GM18499 (cell line): ENCODE data around the gene GBA3.

ENCODE experiments used
- ATAC-seq: cut with Tn5 transposase; IDR thresholded peaks from one replicate; pipeline ENCODE4 v1.9.1; 2021; ENCODE audit warnings: moderate number of reproducible peaks; ENCODE audit not compliant: insufficient read depth, unreplicated experiment

Gene GBA3

DNA sequence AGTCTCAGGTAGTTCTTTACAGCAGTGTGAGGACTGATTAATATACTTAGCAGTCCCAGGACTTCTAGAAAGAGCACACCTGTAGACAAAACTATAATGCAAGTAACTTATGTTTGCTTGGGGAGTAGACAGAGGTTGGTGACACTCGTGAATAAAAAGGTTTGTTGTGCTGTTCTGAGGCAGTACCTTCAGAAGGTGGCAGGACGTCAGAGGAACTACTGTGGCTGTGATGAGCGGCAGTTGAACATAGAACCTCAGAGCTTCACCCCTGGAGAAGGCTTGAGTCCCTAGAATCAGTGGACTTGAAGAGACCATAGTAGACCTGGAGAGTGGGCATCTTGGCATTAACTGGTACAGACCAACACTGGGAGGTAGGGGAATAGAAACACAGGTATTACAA is 3.3 kb upstream of the GBA3 start:
- ATAC-seq: no peak

DNA sequence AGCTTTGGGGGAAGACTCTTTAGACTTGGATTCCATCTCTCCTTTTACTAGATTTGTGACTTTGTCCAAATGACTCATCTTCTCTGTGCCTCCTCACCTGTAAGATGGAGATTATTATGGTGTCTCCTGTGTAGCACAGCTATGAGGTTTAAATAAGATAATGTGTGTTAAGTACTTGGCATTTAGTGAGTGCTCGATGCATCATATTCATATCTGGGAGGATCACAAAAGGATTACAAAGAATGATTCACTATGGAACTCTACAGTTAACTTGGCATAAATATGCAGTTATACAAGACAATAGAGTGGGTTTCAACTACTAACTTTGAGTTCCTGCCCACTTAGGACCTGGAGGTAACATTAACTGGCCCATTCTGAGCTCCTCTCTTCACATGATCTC is 2.3 kb downstream of the GBA3 start:
- ATAC-seq: no peak

- ATAC-seq: no peak
These were observed 3.2 kb downstream of the GBA3 start for GRCh38 chr4:22695917-22696316.

DNA sequence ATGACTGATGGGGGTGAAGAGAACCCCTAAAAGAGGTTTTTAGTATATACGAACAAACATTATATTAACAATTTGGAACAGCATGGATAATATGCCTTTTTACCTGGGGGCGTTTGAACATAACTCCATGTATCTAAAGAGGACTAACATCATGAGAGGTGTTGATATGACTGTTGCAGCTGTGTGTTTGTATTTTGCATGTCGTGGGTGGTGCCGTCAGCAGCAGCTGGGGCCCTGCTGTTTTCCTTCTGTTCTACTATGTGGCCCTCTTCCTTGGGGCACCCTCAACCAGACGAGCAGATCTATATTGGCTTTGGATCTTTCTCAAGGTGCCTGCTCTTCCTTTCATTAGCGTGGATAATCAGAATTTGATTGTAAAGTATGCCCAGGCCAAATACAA is 11.2 kb downstream of the GBA3 start:
- no peak for ATAC-seq

- no peak for ATAC-seq
These were observed 14.7 kb downstream of the GBA3 start for GRCh38 chr4:22707390-22707789.

DNA sequence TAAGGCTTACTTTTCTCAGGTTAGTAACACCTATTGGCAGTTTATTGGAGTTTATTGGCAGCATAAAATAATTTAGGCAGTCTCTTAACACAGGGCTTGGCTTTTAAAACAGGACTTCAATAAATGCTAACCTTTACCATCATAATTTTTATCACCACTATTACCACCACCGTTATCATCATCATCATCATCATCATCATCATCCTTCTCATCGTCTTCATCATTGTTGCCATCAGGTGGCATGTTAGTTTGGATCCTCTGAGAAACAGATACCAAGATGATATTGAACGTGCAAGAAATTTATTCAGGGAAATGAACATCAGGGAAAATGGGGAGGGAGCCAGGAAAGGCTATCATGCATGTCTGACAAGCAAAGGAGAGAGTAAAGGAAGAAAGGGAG is 16.2 kb downstream of the GBA3 start:
- no peak for ATAC-seq

- no peak for ATAC-seq
These were observed 19.4 kb downstream of the GBA3 start for GRCh38 chr4:22712105-22712504.

DNA sequence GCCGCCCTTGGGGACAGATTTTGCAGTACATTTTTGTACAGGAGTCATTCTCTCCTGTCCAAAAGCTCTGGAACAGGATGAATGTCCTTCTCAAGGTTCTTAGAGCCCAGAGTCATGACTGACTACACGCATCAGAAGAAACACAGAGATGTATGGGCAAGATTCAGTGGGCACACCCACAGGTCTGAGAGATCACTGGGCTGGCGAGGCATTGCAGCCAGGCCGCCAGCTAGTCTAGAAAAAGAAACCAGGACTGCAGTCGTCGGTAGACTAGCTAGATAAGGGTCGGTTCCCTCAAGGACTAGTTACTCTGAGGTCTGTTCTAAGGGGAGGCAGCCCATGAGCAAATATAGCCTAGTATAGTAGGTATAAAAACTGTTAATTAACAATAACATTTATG is 19.8 kb downstream of the GBA3 start:
- ATAC-seq: no peak

DNA sequence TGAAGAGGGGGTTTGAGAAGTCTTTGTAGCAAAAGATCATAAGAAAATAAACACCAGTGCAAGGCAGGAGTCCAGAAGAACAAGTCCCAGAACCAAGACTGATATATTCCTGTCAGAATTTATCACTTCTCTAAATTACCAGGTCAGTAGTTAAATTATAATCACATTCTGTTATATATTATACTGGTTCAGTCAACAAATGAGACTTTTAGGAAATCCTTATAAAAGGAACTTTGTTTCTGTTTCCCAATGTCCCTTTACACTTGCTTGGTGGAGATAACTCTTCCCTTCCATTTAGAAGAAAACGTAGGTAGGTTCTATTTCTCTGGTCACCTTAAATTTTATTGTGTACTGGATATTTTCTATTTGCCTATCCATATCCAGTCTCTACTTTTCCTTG is 21.1 kb downstream of the GBA3 start:
- ATAC-seq: no peak

DNA sequence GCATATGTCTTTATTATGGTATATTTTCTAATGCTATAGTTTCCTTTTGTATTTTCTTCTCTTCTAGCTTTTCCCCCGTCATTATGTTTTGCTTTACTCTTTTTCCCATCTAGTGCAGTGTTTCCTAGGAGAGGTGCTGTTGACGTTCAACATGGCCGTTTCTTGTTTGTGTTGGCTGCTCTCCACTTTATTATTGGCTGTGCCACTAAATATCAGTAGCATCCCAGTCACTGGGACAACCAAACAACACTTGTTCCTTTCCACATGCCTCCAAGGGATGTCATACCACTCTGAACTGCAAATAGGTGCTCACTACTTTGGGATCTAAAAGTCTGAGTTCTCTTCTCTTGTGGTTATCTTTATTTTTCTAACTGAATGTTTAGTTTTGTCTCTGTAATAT is 26.5 kb downstream of the GBA3 start:
- no peak for ATAC-seq

GRCh38 chr4:22720091-22720490 is 27.4 kb downstream of the GBA3 start:
- ATAC-seq: no peak

DNA sequence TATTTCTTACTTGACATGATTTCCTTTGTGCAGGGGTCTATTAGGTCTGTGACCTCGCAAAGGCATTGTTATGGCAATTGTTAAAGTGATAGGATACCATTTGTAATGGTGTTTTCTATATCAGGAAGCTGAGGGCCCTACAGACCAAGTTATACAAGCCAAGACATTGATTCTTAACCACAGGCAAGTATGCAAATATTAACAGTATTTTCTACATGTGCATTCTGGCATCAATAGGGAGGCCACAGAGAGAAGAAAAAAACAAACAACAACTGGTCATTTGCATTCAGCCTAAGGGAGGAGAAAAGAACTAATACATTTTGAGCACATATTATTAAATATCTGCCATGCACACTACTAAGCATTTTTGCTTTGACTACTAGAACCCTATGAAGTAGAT is 28.5 kb downstream of the GBA3 start:
- ATAC-seq: no peak

DNA sequence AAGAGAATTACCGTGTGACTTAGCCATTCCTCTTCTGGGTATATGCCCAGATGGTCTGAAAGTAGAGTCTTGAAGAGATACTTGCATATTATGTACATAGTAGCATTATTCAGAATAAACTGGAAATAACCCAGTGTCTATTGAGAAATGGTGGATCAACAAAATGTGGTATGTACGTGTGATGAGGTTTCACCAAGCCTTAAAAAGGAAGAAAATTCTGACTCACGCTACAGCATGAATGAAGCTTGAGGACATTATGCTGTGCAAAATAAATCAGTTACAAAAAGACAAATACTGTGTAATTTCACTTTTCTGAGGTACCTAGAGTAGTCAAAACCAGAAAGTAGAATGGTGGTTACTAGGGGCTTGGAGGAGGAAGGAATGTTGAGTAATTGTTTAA is 37.3 kb downstream of the GBA3 start:
- ATAC-seq: no peak

- no peak for ATAC-seq
These were observed 41.1 kb downstream of the GBA3 start for GRCh38 chr4:22733816-22734215.

- ATAC-seq: no peak
These were observed 44.2 kb downstream of the GBA3 start for GRCh38 chr4:22736912-22737311.

DNA sequence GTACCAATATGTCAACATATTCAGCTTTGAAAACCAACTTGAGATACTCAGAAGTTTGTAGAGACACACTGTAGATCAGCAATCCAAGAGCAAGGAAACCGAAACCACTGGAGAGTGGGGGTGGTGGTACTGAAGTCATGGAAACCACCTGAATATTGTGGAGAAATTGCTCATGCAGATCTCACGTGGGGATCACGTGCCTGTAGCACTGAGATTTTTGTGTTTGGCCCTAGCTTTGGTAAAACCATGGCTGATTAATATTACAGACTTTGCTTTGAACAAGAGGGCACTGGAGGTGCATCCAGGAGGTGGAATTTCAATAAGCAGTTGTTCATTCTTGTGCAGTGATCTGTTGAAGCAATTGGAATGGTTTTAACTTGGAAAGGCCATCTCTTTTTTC is 47.2 kb downstream of the GBA3 start:
- ATAC-seq: no peak

GRCh38 chr4:22741744-22742143 is 49.0 kb downstream of the GBA3 start:
- no peak for ATAC-seq

DNA sequence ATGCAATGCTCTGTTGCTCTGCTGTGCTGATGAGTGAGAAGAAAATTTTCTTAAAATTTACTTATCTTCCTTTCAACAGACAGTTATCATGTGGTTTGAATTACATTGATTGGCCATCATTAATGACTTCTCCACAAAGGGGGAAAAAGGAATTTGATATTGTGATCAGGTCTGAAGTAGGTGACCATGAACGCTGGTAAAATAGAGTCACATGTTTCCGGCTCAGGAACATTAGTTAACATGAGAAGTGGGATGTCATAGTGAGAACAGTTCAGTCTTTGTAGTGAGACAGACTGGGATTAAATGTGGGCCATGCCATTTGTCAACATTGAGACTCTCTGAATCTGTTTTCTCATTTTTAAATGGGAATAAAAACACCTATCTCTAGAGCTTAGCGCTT is 50.6 kb downstream of the GBA3 start:
- no peak for ATAC-seq

DNA sequence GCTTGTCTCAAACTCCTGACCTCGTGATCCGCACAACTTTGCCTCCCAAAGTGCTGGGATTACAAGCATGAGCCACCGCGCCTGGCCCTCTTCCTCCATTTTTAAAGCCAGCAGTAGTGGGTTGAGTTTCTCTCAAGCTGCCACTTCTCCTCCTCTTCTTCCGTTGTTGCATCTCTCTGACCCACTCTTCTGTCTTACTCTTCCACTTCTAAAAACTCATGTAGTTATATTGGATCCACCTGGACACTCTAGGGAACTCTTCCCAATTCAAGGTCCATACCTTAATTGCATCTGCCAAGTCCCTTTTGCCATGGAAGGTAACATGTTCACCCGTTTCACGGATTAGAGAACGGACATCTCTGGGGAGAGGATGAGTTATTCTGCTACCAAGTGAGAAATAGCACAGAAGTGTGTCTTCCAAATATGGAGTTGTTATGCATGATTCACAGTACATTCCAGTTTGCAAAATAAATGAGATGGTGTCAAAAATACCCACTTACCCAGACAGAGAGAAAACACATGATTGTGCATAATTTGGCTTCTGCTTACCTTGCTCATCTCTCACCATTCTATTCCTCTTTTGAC is 51.8 kb downstream of the GBA3 start:
- no peak for ATAC-seq

DNA sequence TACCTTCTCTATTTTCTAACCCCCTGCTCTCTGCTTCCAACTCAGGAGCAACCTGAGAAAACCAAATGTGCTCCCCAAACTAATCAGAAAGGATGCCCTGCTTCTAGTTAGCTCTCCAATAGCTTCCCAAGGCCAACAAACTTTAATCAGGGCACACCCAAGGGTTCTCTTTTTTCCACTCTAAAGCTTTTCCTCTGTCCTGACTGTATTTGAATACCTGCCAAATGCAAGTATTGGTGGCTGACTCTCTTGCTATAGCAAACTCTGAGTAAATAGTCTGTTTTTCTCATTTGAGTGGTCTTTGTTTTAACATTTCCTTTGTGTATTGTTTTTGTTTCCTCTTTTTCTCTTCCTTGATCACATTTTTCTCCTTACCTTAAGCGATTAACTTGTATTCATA is 52.5 kb downstream of the GBA3 start:
- ATAC-seq: no peak

DNA sequence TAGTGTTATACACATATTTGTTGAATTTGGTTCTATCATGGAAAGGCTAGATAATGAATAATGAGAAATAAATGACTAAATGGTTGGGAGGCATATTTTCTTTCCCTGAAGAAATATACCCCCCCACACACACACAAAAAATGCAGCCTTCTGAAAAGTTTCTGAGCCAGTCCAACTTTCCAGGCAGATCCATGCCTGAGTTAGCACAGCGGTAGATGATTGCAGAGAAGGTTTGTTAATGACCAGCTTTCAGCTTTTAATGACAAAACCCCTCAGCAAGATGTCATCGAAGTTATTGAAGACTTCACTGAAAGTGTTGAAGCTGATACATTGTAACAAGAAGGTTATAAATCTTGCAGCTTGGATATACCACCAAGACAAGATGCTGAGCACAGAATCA is 61.4 kb downstream of the GBA3 start:
- ATAC-seq: no peak

DNA sequence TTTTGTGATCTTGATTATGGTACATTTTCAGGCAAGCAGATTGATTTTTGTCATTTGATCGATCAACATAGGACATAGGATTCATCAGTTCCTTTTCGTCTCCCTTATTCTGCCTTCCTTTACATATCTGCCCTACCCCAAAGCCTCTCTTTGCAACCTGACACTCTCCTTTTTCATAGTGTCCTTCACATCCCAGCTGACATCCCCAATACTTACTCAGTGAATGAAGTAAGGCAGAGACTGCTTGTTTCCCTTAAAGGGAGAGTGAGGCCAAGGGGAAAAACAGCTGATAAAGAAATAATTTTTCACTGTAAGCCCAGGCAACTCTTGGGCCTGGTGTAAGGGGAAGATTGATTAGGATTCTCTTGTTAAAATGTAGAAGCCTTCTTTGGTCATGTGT is 69.8 kb downstream of the GBA3 start:
- no peak for ATAC-seq

GRCh38 chr4:22764183-22764582 is 71.4 kb downstream of the GBA3 start:
- no peak for ATAC-seq
